Muscle of leg (tissue), 11 donors: ENCODE data around the gene SGMS1. TPM values are rescaled to one million over a fixed set of nuclear protein-coding genes. Genes with fewer than 3 reads are reported as not detected.
"Not testable (repeated sequence)": the region's sequence is repeated elsewhere in the genome, so short reads cannot be mapped to it uniquely, and the experiment has no call there.

Source experiments
- DNase-seq: peaks from one replicate; pipeline ENCODE4 v3.0.0; 2013
- H3K27ac ChIP-seq: one replicate; pipeline ENCODE4 v1.5.1; 2013; ENCODE audit warnings: mild to moderate bottlenecking, low read length, control low read depth
- H3K27me3 ChIP-seq: one replicate; pipeline ENCODE4 v1.6.1; 2013; ENCODE audit warnings: low read length; ENCODE audit not compliant: control insufficient read depth, insufficient read depth
- H3K36me3 ChIP-seq: one replicate; pipeline ENCODE4 v1.6.1; 2013; ENCODE audit warnings: low read length; ENCODE audit not compliant: control insufficient read depth, insufficient read depth
- H3K4me1 ChIP-seq: one replicate; pipeline ENCODE4 v1.6.1; 2013; ENCODE audit warnings: low read length; ENCODE audit not compliant: control insufficient read depth, insufficient read depth
- H3K4me3 ChIP-seq: one replicate; pipeline ENCODE4 v1.5.1; 2013; ENCODE audit warnings: low read length, control low read depth
- H3K9me3 ChIP-seq: replicated peaks from 2 replicates; pipeline ENCODE4 v1.6.1; 2013; ENCODE audit warnings: low read depth, low read length; ENCODE audit not compliant: control insufficient read depth
- WGBS: methylation state at CpG from one replicate; pipeline ENCODE4 v1.1.5; 2013; ENCODE audit warnings: missing lambda C conversion rate; ENCODE audit not compliant: insufficient coverage; 5-methylcytosine and 5-hydroxymethylcytosine counted together
- polyA plus RNA-seq, 8 donors: library from polyadenylated mRNA; unstranded; fragments of 120-200 nt; gene quantifications; one replicate each; pipeline versions ENCODE4 v1.2.1 to v1.2.3, GENCODE V29; 2013; ENCODE audit warnings: inconsistent platforms in 1 of 8, low replicate concordance in 1 of 8; ENCODE audit not compliant: insufficient read length in 8 of 8, insufficient read depth in 1 of 8
- total RNA-seq: library from RNA; stranded (reverse); fragments of 120-200 nt; gene quantifications from one replicate; pipeline ENCODE4 v1.2.4, GENCODE V29; 2013

Gene SGMS1
- total and polyA plus RNA-seq, 9 donors = 18.2 to 30.5 (median 23.0) TPM

- Histone ChIP-seq H3K4me3 (no peak overlapping the region), H3K9me3 (no peaks in the 10 kb centered on the region), H3K36me3 (no peaks in the 10 kb centered on the region), H3K4me1 (no peaks in the 10 kb centered on the region), H3K27ac (no peak overlapping the region), H3K27me3 (no peaks in the 10 kb centered on the region)
- WGBS = no CpG with 5 or more reads among the region's 1 CpG
- DNase-seq = no peak
These were observed 169.8 kb downstream of the SGMS1 start for GRCh38 chr10:50453940-50454339.

GRCh38 chr10:50452603-50453002 lies 171.2 kb downstream of the SGMS1 start:
- H3K4me1 ChIP-seq = no peaks in the 10 kb centered on the region
- H3K27ac ChIP-seq = no peak overlapping the region
- no peaks in the 10 kb centered on the region for H3K36me3 ChIP-seq
- WGBS = no CpG with 5 or more reads among the region's 2 CpGs
- no peaks in the 10 kb centered on the region for H3K27me3 ChIP-seq
- H3K9me3 ChIP-seq = no peaks in the 10 kb centered on the region
- DNase-seq = no peak
- no peak overlapping the region for H3K4me3 ChIP-seq

- Histone ChIP-seq H3K4me3 (no peak overlapping the region), H3K4me1 (no peaks in the 10 kb centered on the region), H3K9me3 (no peaks in the 10 kb centered on the region), H3K27ac (no peak overlapping the region), H3K36me3 (no peaks in the 10 kb centered on the region), H3K27me3 (no peaks in the 10 kb centered on the region)
- no peak for DNase-seq
These were observed 176.1 kb downstream of the SGMS1 start for GRCh38 chr10:50447691-50448090.

DNA sequence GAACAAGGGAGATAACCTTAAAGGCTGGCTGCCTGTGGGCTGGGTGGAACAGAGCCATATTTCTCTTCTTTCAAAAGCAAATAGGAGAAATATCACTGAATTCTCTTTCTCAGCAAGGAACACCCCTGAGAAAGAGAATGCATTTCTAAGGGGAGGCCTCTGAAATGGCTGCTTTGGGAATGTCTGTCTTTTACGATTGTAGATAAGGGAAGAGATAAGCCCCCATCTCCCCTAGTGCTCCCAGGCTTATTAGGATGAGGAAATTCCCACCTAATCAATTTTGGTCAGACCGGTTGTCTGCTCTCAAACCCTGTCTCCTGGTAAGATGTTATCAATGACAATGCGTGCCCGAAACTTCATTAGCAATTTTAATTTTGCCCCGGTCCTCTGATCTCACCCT lies 178.0 kb downstream of the SGMS1 start:
- WGBS = 92% methylated on average over 3 of the region's 5 CpGs
- not testable (repeated sequence) for H3K27me3 ChIP-seq, H3K4me3 ChIP-seq, DNase-seq, H3K4me1 ChIP-seq, H3K36me3 ChIP-seq, H3K27ac ChIP-seq, H3K9me3 ChIP-seq

DNA sequence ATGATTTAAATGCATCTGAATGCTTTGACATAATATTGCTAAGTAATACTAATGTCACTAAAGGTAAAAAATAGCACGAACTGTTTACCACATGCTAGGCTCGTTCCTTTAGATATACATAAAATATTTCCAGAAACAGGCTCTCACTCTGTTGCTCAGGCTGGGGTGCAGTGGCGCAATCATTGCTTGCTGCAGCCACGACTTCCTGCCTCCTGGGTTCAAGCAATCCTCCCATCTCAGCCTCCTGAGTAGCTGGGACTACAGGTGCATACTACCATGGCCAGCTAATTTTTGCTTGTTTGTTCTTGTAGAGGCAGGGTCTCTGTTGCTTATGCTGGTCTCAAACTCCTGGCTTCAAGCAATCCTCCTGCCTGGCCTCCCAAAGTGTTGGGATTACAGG lies 183.3 kb downstream of the SGMS1 start:
- Histone ChIP-seq H3K27ac (no peak overlapping the region), H3K36me3 (no peaks in the 10 kb centered on the region), H3K4me1 (no peaks in the 10 kb centered on the region), H3K4me3 (no peak overlapping the region), H3K9me3 (no peaks in the 10 kb centered on the region), H3K27me3 (no peaks in the 10 kb centered on the region)
- no peak for DNase-seq
- 93% methylated on average over 4 of the region's 4 CpGs for WGBS

DNA sequence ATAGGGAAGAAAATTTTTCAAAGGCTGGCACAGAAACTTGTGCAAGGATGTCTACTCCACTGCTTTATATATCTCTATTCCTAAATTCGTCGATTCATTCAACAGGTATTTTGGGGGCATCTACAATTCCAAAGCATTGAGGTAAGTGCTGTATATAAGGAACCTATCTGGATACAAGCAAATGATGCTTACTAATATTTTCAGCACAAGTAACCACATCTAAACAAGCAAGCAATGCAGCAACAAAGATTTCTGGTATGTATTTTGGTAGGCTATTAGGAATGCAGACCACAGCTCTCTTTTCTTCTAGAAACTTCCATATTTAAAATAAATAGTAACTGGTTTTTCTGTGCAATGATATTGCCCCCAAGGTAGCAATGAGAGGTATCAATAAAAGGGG lies 183.9 kb downstream of the SGMS1 start:
- Histone ChIP-seq H3K36me3 (no peaks in the 10 kb centered on the region), H3K4me1 (no peaks in the 10 kb centered on the region), H3K27ac (no peak overlapping the region), H3K4me3 (no peak overlapping the region), H3K9me3 (no peaks in the 10 kb centered on the region), H3K27me3 (no peaks in the 10 kb centered on the region)
- no peak for DNase-seq
- WGBS = no CpG with 5 or more reads among the region's 2 CpGs

DNA sequence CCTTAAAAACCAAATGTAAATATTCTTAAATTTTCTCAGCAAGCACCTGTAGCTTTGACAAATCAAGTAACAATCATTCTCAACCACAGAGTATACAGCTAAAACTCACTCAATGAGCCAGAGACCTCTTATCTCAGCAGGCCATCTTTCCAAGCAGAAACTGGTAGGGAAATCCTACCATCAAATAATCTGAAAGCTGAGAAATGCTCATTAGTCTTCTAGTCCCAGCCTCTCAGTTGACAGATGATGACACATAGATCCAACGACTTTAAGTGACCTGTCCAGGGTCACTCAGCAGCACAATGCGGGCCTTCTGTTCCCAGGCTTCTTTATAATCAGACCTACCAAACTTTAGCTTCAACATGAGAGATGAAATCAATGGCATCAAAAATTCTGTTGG lies 184.6 kb downstream of the SGMS1 start:
- Histone ChIP-seq H3K36me3 (no peaks in the 10 kb centered on the region), H3K9me3 (no peaks in the 10 kb centered on the region), H3K27me3 (no peaks in the 10 kb centered on the region), H3K4me3 (no peak overlapping the region), H3K4me1 (no peaks in the 10 kb centered on the region), H3K27ac (no peak overlapping the region)
- no peak for DNase-seq
- WGBS = 83% methylated on average over 1 of the region's 2 CpGs

- DNase-seq = no peak
- no peaks in the 10 kb centered on the region for H3K27me3 ChIP-seq
- no peak overlapping the region for H3K4me3 ChIP-seq
- H3K27ac ChIP-seq = no peak overlapping the region
- no peaks in the 10 kb centered on the region for H3K9me3 ChIP-seq
- WGBS = no CpG with 5 or more reads among the region's 6 CpGs
- H3K4me1 ChIP-seq = no peaks in the 10 kb centered on the region
- H3K36me3 ChIP-seq = no peaks in the 10 kb centered on the region
These were observed 185.5 kb downstream of the SGMS1 start for GRCh38 chr10:50438049-50438936.

GRCh38 chr10:50437248-50437647 lies 186.5 kb downstream of the SGMS1 start:
- no peak for DNase-seq
- Histone ChIP-seq H3K36me3 (no peaks in the 10 kb centered on the region), H3K27me3 (no peaks in the 10 kb centered on the region), H3K9me3 (no peaks in the 10 kb centered on the region), H3K4me3 (no peak overlapping the region), H3K27ac (no peak overlapping the region), H3K4me1 (no peaks in the 10 kb centered on the region)
- WGBS = no CpG with 5 or more reads among the region's 1 CpG

- no peaks in the 10 kb centered on the region for H3K9me3 ChIP-seq
- H3K27ac ChIP-seq = no peak overlapping the region
- no peak overlapping the region for H3K4me3 ChIP-seq
- no peaks in the 10 kb centered on the region for H3K36me3 ChIP-seq
- no CpG with 5 or more reads among the region's 4 CpGs for WGBS
- H3K27me3 ChIP-seq = no peaks in the 10 kb centered on the region
- no peaks in the 10 kb centered on the region for H3K4me1 ChIP-seq
- DNase-seq = no peak
These were observed 187.0 kb downstream of the SGMS1 start for GRCh38 chr10:50436805-50437204.
